OCI-M2 (cell line): ENCODE measurements around the gene VENTX.
"Not testable (repeated sequence)": the region's sequence is repeated elsewhere in the genome, so short reads cannot be mapped to it uniquely, and the experiment has no call there.

Experiments used
- DNase-seq: peaks from one replicate; lab custom pipeline; 2025; ENCODE audit not compliant: unreplicated experiment; lab: John Stamatoyannopoulos, UW

The VENTX gene

DNA sequence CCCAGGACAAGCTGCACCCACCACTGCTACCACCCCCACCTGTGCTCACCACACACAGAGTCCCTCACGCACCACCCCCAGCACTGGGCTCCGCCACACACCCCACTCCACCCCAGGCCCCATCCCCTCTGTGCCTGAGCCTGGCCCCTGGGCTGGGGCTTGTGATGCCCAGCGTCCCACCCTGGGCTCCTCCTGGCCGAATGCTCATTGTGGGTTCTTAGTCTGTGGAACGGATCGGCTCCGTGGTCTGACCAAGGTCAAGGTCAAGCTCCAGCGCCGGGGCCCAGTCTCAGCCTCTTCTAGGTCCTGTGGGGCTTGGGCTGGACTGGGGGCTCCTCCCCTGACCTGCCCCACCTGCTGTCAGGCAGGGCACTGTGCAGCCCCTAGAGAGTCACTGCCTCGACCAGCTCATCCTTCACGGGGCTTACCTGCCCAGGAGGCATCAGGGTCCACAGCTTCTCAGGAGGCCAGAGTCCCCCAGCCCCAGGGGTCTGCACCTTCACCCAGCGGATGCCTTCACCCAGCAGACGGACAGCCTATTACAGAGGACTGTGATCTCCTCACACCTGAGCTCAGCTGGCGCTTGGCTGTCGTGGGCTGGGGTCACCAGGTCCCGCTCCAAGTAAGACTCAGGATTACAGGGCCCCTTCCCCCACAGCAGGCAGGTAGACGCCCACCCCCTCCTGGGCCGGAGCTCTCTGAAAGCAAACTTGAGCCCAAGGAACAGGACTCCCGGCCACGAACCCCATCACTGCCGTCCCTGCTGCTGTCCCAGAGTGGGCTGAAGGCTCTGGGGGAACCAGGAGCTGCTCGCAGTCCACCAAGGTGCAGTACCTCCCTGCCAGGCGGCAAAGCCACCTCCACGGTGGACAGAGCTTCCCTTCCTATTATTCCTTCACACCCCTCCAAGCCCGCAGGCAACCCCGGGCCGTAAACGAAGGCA, 22.9 kb upstream of the VENTX start:
- no peak for DNase-seq

DNA sequence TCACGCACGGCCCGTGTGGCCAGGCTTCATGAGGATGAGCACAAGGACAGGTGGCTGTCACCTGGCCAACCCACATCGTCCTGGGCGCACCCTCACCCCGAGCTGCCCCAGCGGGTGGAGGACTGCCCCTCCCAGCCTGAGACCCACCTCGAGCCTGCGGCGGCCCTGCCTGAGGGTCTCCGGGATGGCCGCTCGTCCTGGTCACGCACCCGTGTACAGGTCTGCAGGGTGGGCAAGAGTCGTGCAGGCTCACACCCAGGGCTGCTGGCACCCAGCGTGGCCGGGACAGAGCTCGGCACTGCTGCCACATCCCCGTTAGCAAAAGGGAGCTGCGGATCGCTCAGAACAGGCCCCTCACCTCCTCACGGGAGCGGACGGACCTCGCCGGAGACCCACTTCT, 22.1 kb upstream of the VENTX start:
- DNase-seq, result no peak

DNA sequence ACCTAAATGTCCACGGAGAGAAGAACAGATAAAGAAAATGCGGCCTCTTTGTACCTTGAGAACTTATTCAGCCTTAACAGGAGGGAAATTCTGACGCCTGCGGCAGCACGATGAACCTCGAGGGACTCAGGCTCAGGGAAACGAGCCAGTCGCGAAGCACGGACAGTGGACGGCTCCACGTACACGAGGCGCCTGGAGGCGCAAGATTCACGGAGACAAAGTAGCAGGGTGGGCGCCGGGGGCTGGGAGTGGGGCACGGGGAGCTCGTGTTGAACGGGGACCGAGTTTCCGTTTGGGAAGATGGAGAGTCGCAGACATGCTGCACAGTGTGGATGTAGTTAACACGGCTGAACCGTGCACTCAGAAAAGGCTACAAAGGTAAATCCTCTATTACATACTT, 20.9 kb upstream of the VENTX start:
- DNase-seq, result no peak

DNA sequence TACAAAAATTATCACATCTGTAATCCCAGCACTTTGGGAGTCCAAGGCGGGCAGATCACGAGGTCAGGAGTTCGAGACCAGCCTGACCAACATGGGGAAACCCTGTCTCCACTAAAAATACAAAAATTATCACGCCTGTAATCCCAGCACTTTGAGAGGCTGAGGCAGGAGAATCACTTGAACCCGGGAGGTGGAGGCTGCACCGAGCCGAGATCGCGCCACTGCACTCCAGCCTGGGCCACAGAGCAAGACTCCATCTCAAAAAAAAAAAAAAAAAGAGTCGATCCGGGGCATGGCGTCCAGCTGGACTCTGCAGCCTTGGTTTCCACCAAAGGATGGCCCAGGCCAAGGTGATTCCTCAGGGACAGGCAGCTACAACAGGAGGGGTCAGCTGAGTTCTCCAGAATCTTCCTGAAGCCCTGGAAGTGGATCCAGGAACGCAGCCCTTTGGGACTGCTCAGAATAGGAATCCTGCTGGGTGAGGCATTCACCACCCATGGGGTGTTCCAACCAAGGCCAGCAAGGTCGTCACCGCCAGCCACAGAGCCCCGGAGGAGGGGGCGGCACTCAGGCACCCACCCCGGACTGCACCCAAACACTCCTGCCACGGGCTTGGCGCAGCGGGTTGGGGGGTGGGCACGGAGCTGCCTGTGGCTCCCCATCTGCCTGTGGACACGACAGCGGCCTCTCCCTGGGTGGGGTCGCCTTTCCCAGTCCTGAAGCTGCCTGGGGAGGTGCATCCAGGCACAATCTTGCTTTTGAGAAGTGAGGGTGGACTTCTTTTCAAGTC, 19.7 kb upstream of the VENTX start:
- no peak for DNase-seq

DNA sequence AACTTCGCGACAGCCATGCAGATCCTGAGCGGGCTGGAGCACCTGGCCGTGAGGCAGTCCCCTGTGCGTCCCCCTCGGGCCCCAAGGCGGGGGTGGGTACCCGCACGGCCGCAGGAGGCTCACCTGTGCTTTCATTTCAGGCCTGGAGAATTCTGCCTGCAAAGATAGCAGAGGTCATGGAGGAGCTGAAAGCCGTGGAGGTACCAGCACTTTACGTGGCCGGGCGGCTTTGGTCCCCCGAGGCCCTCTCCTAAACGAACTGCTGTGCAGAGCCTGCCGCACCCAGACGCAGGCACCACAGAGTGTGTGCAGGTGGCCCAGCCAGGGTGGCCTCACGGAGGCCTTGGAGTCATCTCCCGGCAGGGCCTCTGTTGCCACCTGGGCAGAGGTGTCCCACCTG, 18.8 kb upstream of the VENTX start:
- no peak for DNase-seq

DNA sequence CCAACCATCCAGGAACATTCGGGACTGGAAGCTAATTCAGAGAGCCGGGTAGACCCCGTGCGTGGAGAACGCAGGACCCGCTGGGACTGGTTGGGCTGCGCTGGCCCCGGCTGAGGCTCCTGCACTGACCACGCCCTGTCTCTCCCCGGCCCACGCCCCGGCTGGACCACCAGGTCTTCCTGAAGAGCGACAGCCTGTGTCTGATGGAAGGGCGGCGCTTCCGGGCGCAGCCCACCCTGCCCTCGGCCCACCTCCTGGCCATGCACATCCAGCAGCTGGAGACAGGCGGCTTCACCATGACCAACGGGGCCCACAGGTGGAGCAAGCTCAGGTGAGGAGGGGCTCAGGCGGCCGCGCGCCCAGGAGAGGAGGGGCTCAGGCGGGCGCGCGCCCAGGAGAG, 17.9 kb upstream of the VENTX start:
- no peak for DNase-seq

DNA sequence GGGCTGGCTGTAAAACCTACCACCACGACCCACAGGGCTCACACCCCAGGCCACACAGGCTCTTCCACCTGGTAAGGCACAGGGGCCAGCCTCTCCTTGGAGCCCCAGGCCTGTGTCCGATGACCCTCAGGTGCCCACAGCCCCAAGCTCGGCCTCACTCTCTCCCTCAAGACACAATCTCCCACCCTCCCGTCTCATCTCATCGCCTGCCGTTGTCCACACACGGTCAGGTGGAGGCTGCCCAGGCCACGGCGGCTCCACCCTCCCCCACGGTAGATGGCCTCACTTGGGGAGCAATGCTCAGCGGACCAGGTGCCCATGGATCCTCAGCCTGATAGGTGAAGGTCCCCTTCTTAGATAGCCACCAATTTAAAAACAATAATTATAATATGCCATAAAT, 16.3 kb upstream of the VENTX start:
- DNase-seq, result no peak

DNA sequence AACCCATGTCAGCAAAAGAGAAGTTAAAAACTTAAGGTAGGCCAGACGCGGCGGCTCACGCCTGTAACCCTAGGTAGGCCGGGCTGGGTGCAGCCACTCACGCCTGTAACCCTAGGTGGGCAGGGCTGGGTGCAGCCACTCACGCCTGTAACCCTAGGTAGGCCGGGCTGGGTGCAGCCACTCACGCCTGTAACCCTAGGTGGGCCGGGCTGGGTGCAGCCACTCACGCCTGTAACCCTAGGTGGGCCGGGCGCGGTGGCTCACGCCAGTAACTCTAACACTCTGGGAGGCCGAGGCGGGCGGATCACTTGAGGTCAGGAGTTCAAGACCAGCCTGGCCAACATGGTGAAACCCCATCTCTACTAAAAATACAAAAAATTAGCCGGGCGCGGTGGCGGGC, 15.9 kb upstream of the VENTX start:
- not testable (repeated sequence) for DNase-seq

DNA sequence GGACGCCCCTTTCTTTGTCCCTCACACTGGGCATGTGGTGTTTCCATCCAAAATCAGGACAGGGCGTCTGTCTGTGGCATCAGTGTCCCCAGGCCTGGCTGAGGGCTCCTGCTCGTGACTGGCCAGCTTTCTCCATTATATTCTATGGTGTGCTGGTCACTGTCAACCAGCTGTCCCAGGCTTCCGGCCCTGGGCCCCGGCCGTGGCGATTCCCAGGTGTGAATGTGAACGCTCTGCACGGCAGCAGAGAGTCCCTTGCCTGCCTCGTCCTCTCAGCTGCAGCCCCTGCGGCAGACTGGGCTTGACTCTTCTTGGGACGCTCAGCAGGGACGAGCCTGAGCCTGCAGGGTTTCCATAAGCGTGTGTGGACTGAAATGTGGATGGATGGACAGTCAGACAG, 13.6 kb upstream of the VENTX start:
- DNase-seq, result no peak

DNA sequence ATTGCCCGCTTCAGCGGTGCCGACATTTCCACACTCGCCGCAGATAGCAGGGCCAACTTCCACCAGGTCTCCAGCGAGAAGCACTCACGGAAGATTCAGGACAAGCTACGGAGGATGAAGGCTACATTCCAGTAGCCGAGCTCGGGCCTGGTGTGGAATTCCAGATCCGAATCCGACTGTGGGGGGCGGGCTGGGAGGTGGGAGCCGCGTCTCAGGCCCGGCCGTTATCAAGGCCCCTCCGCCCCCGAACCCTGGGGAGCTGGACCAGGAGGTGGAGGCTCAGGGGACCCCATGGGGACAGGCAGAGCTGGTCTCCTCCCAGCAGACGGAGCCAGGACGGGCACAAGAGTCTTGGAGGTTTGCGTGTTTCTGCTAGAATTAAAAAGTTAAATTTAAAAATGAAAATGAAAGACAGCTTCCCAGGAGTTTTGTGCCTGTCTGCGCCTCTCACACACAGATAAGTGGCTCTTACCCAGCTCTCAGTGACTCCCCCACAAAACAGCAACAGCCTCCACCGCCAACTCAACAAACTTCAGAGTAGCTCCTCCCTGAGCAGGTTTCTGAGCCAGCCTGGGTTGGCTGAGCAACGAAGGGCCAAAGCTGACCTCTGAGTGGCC, 12.8 kb upstream of the VENTX start:
- no peak for DNase-seq

DNA sequence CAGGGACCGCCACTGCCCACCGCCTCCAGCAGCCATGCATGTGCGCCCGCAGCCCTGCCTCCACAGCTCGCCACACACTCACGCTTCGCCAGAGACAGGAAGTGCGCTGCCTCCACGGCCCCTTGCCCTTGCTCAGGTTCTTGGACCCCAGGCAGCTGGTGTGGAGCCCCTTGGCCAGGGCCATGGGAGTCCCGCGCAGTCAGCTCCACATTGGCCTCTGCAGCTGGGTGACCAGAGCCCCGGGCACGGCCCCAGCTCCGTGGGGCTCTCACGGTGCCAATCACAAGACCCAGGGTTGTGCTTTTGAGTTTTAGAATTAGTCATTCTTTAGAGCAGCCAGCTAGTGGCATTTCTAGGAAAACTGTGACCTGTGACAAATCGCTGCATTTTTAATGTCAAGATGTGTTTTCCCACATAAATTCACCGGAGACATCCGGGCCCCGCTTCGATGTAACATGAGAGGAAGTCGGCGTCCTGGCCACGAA, 11.9 kb upstream of the VENTX start:
- no peak for DNase-seq

DNA sequence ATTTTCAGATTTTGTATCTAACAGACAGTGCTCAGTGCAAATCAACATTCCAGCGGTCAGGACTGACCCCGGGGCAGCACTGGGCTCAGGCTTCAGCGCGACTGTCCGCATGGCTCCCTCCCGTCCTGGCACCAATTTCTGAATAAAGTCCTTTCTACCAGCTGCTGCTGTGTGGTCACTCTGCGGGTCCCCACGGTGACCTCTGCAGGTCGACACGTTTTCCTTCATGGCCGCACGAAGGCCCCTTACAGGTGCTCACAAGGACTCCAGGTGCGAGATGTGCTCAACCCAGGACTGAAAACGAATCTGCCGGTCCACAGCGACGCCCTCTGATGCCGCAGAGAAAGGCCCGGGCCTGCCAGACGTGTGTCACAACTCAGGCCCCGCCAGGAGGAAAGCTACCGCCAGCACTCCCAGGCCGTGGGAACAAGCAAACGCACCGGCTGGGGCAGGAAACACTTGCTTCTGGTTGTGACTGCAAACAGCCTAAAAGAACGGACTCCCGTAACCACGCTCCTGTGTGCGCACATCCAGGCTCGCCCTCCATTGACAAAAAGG, 11.3 kb upstream of the VENTX start:
- DNase-seq, result no peak

DNA sequence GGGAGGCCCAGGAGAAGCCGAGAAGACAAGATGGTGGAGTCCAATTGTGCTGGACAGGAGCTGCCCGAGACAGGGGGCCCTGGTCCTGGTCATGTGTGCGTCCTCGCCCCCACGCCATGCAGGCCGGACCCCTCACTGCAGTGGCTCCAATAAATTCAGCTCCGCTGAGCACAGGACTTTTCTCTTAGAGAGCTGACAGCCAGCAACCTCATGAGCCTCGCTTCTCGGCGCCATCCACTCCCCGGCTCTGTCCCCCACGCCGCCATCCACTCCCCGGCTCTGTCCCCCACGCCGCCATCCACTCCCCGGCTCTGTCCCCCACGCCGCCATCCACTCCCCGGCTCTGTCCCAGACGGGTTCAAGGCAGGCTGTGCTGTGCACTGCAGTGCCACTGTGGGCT, 10.4 kb upstream of the VENTX start:
- DNase-seq, result no peak

DNA sequence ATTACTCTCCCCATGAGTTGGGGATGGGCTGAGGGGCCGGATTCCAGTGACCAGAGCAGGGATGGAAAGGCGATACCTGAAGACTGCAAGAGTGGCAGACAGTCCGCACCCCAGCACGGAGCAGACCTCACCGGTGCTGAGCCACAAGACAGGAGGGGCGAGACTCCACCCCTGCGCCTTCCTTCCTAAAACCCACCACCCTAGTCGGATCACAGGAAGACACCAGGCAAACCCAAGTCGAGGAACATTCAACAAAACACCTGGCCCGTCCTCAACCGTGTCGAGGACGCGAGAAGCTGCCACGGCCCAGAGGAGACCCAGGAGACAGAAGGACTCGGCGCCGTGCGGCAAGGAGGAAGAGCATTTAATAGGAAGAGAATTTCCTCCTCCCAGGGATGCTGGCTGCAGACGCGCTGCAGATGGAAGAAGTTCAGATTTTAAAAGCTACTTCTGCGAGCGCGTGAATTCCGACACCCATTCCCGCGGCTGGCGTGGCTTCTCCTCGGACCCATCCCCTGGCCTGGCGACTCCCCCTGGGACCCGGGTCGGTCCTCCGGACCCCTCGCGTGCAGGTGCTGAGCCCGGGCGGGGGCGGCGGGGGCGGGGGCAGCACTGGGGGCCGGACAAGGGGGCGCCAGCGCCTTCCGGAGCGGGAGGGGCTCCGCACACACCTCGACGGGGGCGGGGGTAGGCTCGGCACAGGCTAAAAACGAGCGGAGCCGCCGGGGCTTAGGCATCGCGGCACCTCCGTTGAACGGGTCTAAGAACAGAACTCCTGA, 8.2 kb upstream of the VENTX start:
- no peak for DNase-seq

DNA sequence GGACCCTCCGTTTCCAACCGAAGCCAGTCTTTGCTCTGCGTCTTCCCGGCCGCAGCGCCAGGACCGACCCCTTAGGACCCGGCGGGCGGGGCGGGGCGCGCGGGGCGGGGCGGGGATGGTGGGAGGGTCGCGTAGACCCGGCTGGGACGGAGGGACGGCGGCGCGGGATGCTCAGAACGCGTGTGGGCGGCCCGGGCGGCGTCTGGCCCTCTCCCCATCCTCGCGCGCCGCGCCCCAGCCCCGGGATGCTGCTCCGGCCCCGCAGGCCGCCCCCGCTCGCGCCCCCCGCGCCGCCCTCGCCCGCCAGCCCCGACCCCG, 7.7 kb upstream of the VENTX start, which contains the start of gene UTF1:
UTF1 (plus strand) TSS at position 174 of the 318 bp plus-strand sequence; CDS start at position 246, 72 bp downstream.
- no peak for DNase-seq

DNA sequence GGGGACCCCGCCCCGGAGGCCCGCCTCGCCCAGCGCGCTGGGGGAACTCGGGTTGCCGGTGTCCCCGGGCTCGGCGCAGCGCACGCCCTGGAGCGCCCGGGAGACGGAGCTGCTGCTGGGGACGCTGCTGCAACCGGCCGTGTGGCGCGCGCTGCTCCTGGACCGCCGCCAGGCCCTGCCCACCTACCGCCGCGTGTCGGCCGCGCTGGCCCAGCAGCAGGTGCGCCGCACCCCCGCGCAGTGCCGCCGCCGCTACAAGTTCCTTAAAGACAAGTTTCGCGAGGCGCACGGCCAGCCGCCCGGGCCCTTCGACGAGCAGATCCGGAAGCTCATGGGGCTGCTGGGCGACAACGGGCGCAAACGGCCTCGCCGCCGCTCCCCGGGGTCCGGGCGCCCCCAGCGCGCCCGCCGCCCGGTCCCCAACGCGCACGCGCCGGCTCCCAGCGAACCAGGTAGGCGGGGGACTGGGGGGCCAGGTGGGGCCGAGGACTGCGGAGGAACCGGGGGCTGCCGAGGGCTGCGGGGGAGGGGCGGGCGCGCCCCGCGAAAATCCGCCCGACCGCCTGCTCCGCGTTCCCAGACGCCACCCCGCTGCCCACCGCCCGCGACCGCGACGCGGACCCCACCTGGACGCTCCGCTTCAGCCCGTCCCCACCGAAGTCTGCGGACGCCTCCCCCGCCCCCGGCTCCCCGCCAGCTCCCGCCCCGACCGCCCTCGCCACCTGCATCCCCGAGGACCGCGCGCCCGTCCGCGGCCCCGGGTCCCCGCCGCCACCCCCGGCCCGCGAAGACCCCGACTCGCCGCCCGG, 7.1 kb upstream of the VENTX start:
- DNase-seq, result no peak

DNA sequence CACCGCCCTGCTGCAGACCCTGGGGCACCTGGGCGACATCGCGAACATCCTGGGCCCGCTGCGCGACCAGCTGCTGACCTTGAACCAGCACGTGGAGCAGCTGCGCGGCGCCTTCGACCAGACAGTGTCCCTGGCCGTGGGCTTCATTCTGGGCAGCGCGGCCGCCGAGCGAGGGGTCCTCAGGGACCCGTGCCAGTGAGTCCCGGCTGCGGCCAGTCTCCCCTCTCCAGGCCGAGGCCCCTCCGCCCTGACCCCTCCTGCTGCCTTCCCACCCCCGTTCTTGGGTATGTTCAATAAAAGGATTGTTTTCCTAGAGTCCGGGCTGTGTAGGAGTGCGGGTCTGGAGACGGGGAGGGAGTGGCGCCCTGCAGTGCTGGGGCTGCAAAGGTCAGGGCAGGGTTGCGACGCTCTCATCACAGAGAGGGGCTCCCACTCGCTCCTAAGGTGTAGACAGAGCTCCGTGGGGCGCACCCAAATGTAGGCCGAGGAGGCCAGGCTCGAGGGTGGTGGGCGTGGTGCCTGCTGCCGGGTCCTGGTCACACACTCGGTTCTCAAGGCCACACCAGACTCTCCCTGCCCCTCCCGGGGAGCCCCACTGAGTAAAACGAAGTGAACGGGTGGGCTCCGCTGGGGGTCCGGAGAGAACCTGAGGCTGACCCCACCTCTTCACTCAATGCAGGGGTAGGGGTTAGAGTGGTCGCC, 6.3 kb upstream of the VENTX start:
- DNase-seq, result no peak

DNA sequence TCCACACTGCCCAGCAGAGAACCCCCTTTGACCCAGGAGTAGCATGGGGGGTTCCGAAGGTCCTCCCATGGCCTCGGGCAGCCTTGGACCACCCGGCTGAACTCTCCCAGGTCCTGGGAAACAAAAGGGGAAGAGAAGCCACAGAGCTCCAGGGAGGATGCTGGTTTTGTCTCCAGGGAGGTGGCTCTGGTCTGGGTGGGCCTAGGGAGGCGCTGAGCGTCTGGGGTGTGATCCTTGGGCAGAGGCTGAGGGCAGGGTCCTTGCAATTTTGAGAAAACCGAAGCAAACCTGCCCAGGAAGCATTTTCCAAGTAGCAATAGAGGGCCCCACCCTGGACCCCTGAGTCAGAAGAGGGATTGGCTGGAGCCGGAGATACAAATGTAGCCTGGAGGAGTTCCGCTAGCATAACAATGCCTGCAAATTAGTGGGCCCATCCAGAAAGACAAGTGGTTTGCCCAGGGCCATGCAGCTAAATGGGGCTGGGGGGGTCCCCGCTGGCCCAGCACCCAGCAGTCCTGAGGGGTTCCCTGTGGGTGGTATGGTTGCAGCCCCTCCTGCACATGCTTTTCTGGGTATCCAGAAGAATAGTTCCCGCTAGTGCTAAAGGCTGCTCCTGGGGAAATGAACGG, 5.6 kb upstream of the VENTX start:
- DNase-seq, result no peak

DNA sequence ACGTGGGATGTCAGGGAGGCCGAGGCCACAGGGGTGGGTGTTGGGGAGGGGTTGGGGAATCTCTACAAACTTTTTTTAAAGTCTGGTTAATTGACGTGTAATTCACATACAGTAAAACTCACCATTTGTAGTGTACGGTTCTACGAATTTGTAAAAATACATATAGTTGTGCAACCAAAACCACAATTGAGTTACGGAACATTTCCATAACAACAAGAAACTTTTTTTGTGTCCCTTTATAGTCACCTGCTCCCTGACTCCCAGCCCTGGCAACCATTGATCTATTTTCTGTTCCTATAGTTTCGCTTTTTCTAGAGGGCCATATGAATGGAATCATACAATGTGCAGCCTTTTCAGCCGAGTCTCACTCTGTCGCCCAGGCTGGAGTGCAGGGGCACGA, 2.9 kb upstream of the VENTX start:
- not testable (repeated sequence) for DNase-seq
